ENCODE results near the gene SLC38A3.
A peak's percentile ranks its signal among the peaks of the same experiment; 100 is the strongest.

Gene SLC38A3

GRCh38 chr3:50203113-50203808 lies 1.8 kb upstream of the SLC38A3 start:
- peaks cover 9 to 14% of the 10 kb centered on the region in 2 experiments for H3K4me1 ChIP-seq (ENCODE audit: control insufficient read depth in 1 of 2, insufficient read depth in 2 of 2, low read length in 2 of 2)

GRCh38 chr3:50203809-50204803 lies 965 bp upstream of the SLC38A3 start:
- Histone ChIP-seq H3K4me1 (ENCODE audit: control insufficient read depth in 1 of 2, insufficient read depth in 2 of 2, low read length in 2 of 2) (peaks cover 9 to 14% of the 10 kb centered on the region in 2 experiments), H2BK5ac (ENCODE audit: low read depth, low read length, poor library complexity) (no peak overlapping the region), H3K4me3 (ENCODE audit: low read depth, low read length) (no peak overlapping the region), H3K9ac (ENCODE audit: low read length) (no peak overlapping the region), H3K4ac (ENCODE audit: low read depth, low read length) (no peak overlapping the region), H4K8ac (ENCODE audit: low read depth, low read length) (no peak overlapping the region), H3K4me2 (ENCODE audit: low read length) (no peak overlapping the region), H2BK120ac (ENCODE audit: insufficient read depth, low read length, poor library complexity) (peak overlapping the region; percentile 54), H4K12ac (ENCODE audit: low read depth, low read length) (no peak overlapping the region), H3K27ac (ENCODE audit: low read depth, low read length) (no peak overlapping the region), H2AFZ (ENCODE audit: insufficient read depth, low read length, poor library complexity) (no peak overlapping the region), H3K79me2 (ENCODE audit: control insufficient read depth, insufficient read depth, low read length, poor library complexity) (peaks cover 2% of the 10 kb centered on the region), H3K18ac (ENCODE audit: low read length) (no peak overlapping the region), H3K14ac (ENCODE audit: low read length) (peak overlapping the region; percentile 26), H3K23ac (ENCODE audit: low read length) (no peak overlapping the region), H2AK5ac (ENCODE audit: low read length) (no peak overlapping the region), H4K91ac (ENCODE audit: low read depth, low read length) (peak overlapping the region; percentile 65), H3K9me3 (ENCODE audit: insufficient read depth, low read depth, low read length) (peaks cover 3% of the 10 kb centered on the region), H3K27me3 (ENCODE audit: insufficient read depth, low read length) (peaks cover 22% of the 10 kb centered on the region), H3K36me3 (ENCODE audit: control insufficient read depth in 1 of 2, insufficient read depth in 2 of 2, low read length in 2 of 2) (no peaks in the 10 kb centered on the region), H3K79me1 (ENCODE audit: low read length) (no peaks in the 10 kb centered on the region), H2BK12ac (ENCODE audit: low read length) (peak overlapping the region; percentile 7)
- no CpG with 5 or more reads among the region's 12 CpGs for WGBS (ENCODE audit: extremely low coverage, insufficient coverage, insufficient read length)
- DNase-seq = peak in 1 of 2 donors; percentile 7

More at GRCh38 chr3:50203113-50203808, 1.8 kb upstream of the SLC38A3 start:
- no CpG with 5 or more reads among the region's 9 CpGs for WGBS (ENCODE audit: extremely low coverage, insufficient coverage, insufficient read length)
- Histone ChIP-seq H3K23ac (ENCODE audit: low read length) (no peak overlapping the region), H3K27ac (ENCODE audit: low read depth, low read length) (no peak overlapping the region), H3K4me2 (ENCODE audit: low read length) (no peak overlapping the region), H3K18ac (ENCODE audit: low read length) (no peak overlapping the region), H2AFZ (ENCODE audit: insufficient read depth, low read length, poor library complexity) (no peak overlapping the region), H2BK120ac (ENCODE audit: insufficient read depth, low read length, poor library complexity) (peak overlapping the region; percentile 1), H2BK5ac (ENCODE audit: low read depth, low read length, poor library complexity) (no peak overlapping the region), H3K79me2 (ENCODE audit: control insufficient read depth, insufficient read depth, low read length, poor library complexity) (peaks cover 2% of the 10 kb centered on the region), H3K9me3 (ENCODE audit: insufficient read depth, low read depth, low read length) (peaks cover 3% of the 10 kb centered on the region), H3K4ac (ENCODE audit: low read depth, low read length) (no peak overlapping the region), H3K79me1 (ENCODE audit: low read length) (no peaks in the 10 kb centered on the region), H4K8ac (ENCODE audit: low read depth, low read length) (no peak overlapping the region), H3K14ac (ENCODE audit: low read length) (peak overlapping the region; percentile 26), H3K36me3 (ENCODE audit: control insufficient read depth in 1 of 2, insufficient read depth in 2 of 2, low read length in 2 of 2) (no peaks in the 10 kb centered on the region), H3K4me3 (ENCODE audit: low read depth, low read length) (no peak overlapping the region), H4K91ac (ENCODE audit: low read depth, low read length) (peak overlapping the region; percentile 25), H2BK12ac (ENCODE audit: low read length) (peak overlapping the region; percentile 7), H2AK5ac (ENCODE audit: low read length) (no peak overlapping the region), H3K9ac (ENCODE audit: low read length) (no peak overlapping the region), H3K27me3 (ENCODE audit: insufficient read depth, low read length) (peaks cover 22% of the 10 kb centered on the region), H4K12ac (ENCODE audit: low read depth, low read length) (no peak overlapping the region)
- no peak for DNase-seq

- no CpG with 5 or more reads among the region's 67 CpGs for WGBS (ENCODE audit: extremely low coverage, insufficient coverage, insufficient read length)
- Histone ChIP-seq H3K9me3 (ENCODE audit: insufficient read depth, low read depth, low read length) (peaks cover 3% of the 10 kb centered on the region), H4K8ac (ENCODE audit: low read depth, low read length) (peak overlapping the region; percentile 20), H2BK12ac (ENCODE audit: low read length) (no peak overlapping the region), H3K9ac (ENCODE audit: low read length) (no peak overlapping the region), H3K4me1 (ENCODE audit: control insufficient read depth in 1 of 2, insufficient read depth in 2 of 2, low read length in 2 of 2) (peaks cover 9 to 14% of the 10 kb centered on the region in 2 experiments), H4K12ac (ENCODE audit: low read depth, low read length) (no peak overlapping the region), H3K27ac (ENCODE audit: low read depth, low read length) (no peak overlapping the region), H3K4ac (ENCODE audit: low read depth, low read length) (no peak overlapping the region), H3K79me1 (ENCODE audit: low read length) (no peaks in the 10 kb centered on the region), H3K23ac (ENCODE audit: low read length) (no peak overlapping the region), H2AFZ (ENCODE audit: insufficient read depth, low read length, poor library complexity) (peak overlapping the region; percentile 27), H3K14ac (ENCODE audit: low read length) (peak overlapping the region; percentile 42), H2AK5ac (ENCODE audit: low read length) (no peak overlapping the region), H2BK120ac (ENCODE audit: insufficient read depth, low read length, poor library complexity) (no peak overlapping the region), H2BK5ac (ENCODE audit: low read depth, low read length, poor library complexity) (peak overlapping the region; percentile 3), H3K18ac (ENCODE audit: low read length) (no peak overlapping the region), H3K36me3 (ENCODE audit: control insufficient read depth in 1 of 2, insufficient read depth in 2 of 2, low read length in 2 of 2) (no peaks in the 10 kb centered on the region), H3K27me3 (ENCODE audit: insufficient read depth, low read length) (peaks cover 22% of the 10 kb centered on the region), H3K79me2 (ENCODE audit: control insufficient read depth, insufficient read depth, low read length, poor library complexity) (peaks cover 2% of the 10 kb centered on the region), H4K91ac (ENCODE audit: low read depth, low read length) (no peak overlapping the region), H3K4me2 (ENCODE audit: low read length) (peak overlapping the region; percentile 75), H3K4me3 (ENCODE audit: low read depth, low read length) (peak overlapping the region; percentile 38)
- peak in 1 of 2 donors; percentile 31 for DNase-seq
Observed at GRCh38 chr3:50205413-50206276, 574 bp downstream of the SLC38A3 start.
